Spleen (tissue), 11 donors: ENCODE measurements around the gene ABHD2. TPM values are rescaled to one million over a fixed set of nuclear protein-coding genes. Genes with fewer than 3 reads are reported as not detected.

Source experiments
- DNase-seq: peaks from one replicate; pipeline ENCODE4 v3.0.0-alpha.2; 2020
- H3K27ac ChIP-seq, 8 donors: fragments of 200-600 bp; sonication (generic) in 7 of 8; 1 replicate in 4 of 8; 2 replicates in 4 of 8; pipeline versions ENCODE4 v1.5.0 to v1.8.0; 2016 to 2021; ENCODE audit warnings: inconsistent platforms in 4 of 8, mild to moderate bottlenecking in 4 of 8, moderate library complexity in 1 of 8
- H3K27me3 ChIP-seq, 7 donors: fragments of 200-600 bp; sonication (generic) in 6 of 7; replicated peaks in 1 of 7; 1 replicate in 4 of 7; 2 replicates in 3 of 7; pipeline versions ENCODE4 v1.5.0 to v1.8.0; 2016 to 2021; ENCODE audit warnings: inconsistent platforms in 3 of 7, mild to moderate bottlenecking in 1 of 7
- H3K36me3 ChIP-seq, 6 donors: fragments of 200-600 bp; sonication (generic) in 5 of 6; 1 replicate in 4 of 6; 2 replicates in 2 of 6; pipeline versions ENCODE4 v1.5.0 to v1.8.0; 2016 to 2021; ENCODE audit warnings: inconsistent platforms in 2 of 6
- H3K4me1 ChIP-seq, 6 donors: fragments of 200-600 bp; sonication (generic) in 5 of 6; 1 replicate in 3 of 6; 2 replicates in 3 of 6; pipeline versions ENCODE4 v1.5.0 to v1.8.0; 2016 to 2021; ENCODE audit warnings: inconsistent platforms in 3 of 6
- H3K4me3 ChIP-seq, 8 donors: fragments of 200-600 bp; sonication (generic) in 7 of 8; 1 replicate in 4 of 8; 2 replicates in 4 of 8; pipeline versions ENCODE4 v1.5.0 to v1.8.0; 2016 to 2021; ENCODE audit warnings: inconsistent platforms in 4 of 8, mild to moderate bottlenecking in 4 of 8, moderate library complexity in 2 of 8
- H3K9me3 ChIP-seq, 8 donors: fragments of 200-600 bp; sonication (generic) in 7 of 8; 1 replicate in 4 of 8; 2 replicates in 4 of 8; pipeline versions ENCODE4 v1.5.0 to v1.8.0; 2016 to 2021; ENCODE audit warnings: inconsistent platforms in 4 of 8
- POLR2A ChIP-seq, 3 donors: fragments of 450-650 bp; IDR thresholded peaks; one replicate each; pipeline ENCODE4 v1.5.1; 2017; ENCODE audit warnings: antibody characterized with exemption in 3 of 3, mild to moderate bottlenecking in 1 of 3
- POLR2AphosphoS5 ChIP-seq, 3 donors: sonication (generic); formaldehyde crosslinking; IDR thresholded peaks; one replicate each; pipeline ENCODE4 v1.5.1; 2017; ENCODE audit warnings: antibody characterized with exemption in 3 of 3
- WGBS, 5 donors: extraction: QIAGEN DNeasy Blood & Tissue Kit in 3 of 5; methylation state at CpG; one replicate each; pipeline versions ENCODE4 v1.1.5 to v1.1.7; 2013 to 2018; 5-methylcytosine and 5-hydroxymethylcytosine counted together
- intact Hi-C: fragments of 100-400 bp; cut with DNase I; formaldehyde crosslinking; loops from one replicate; pipeline ENCODE4 v1.15.0; 2023; ENCODE audit warnings: low total_unique reads
- polyA plus RNA-seq, 3 donors: library from polyadenylated mRNA; stranded (reverse); fragments of 200-250 nt; gene quantifications; one replicate each; pipeline ENCODE4 v1.2.1, GENCODE V29; 2013
- total RNA-seq, 7 donors: library from RNA; depleted of rRNA in 3 of 7; stranded (reverse); fragments of >200 nt in 3 of 7; fragmentation: NEBNext Ultra II Directional in 4 of 7; extraction: Animal tissue kit (Norgen Biotek cat#: 25700) in 4 of 7; gene quantifications; one replicate each; pipeline versions ENCODE4 v1.1.0 to v1.2.1, GENCODE V29; 2016 to 2021
- TF ChIP-seq, protein P1 (sequence below), 11 experiments: fragments of 200-600 bp in 7 of 11; fragments of 450-650 bp in 4 of 11; sonication (generic) in 4 of 11; IDR thresholded peaks in 8 of 11; conservative IDR thresholded peaks in 3 of 11; 1 replicate in 7 of 11; 2 replicates in 4 of 11; pipeline versions ENCODE4 v1.4.0 to v1.8.0; 2016 to 2021; ENCODE audit warnings: antibody characterized with exemption in 11 of 11, inconsistent platforms in 4 of 11, mild to moderate bottlenecking in 1 of 11
- donor health status: healthy with polysubstance abuse.
- donor health status: DM: no; HTN: no; CAD: no; lungs with moderate emphysema.
- donor health status: DM: no; HTN: no; CAD: no.
- donor health status: Bipolar disorder and iron deficiency.
- donor health status: healthy.
- donor health status: DM: no; HTN: no; CAD: no.
- donor health status: DM: yes; HTN: yes; CAD: no.

ABHD2 gene
- total and polyA plus RNA-seq, 10 donors = 2.1 to 158 (median 106) TPM

- no peak overlapping the region for H3K27ac ChIP-seq
- H3K4me1 ChIP-seq = peaks cover 0 to 34% (median 14%) of the 10 kb centered on the region in 6 donors
- H3K4me3 ChIP-seq = no peak overlapping the region
- no peaks in the 10 kb centered on the region for H3K27me3 ChIP-seq
- H3K36me3 ChIP-seq = no peaks in the 10 kb centered on the region
- no peaks in the 10 kb centered on the region for H3K9me3 ChIP-seq
- no peak for DNase-seq
- intact Hi-C loops = no loop called here
- no peak for TF ChIP-seq POLR2AphosphoS5 (IDR thresholded peaks at IDR 0.05)
- no peak for TF ChIP-seq POLR2A (IDR thresholded peaks at IDR 0.05)
- TF ChIP-seq, protein P1, sequence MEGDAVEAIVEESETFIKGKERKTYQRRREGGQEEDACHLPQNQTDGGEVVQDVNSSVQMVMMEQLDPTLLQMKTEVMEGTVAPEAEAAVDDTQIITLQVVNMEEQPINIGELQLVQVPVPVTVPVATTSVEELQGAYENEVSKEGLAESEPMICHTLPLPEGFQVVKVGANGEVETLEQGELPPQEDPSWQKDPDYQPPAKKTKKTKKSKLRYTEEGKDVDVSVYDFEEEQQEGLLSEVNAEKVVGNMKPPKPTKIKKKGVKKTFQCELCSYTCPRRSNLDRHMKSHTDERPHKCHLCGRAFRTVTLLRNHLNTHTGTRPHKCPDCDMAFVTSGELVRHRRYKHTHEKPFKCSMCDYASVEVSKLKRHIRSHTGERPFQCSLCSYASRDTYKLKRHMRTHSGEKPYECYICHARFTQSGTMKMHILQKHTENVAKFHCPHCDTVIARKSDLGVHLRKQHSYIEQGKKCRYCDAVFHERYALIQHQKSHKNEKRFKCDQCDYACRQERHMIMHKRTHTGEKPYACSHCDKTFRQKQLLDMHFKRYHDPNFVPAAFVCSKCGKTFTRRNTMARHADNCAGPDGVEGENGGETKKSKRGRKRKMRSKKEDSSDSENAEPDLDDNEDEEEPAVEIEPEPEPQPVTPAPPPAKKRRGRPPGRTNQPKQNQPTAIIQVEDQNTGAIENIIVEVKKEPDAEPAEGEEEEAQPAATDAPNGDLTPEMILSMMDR (IDR thresholded peaks at IDR 0.05 in 8 of 11, conservative IDR thresholded peaks at IDR 0.05 in 3 of 11) = no peak
- WGBS, 5 donors = 22 to 43% (median 33%) methylated on average over 4 of the region's 4 CpGs
Measured at GRCh38 chr15:89074402-89075012, 13.7 kb upstream of the ABHD2 start.

GRCh38 chr15:89075101-89075640 is 13.1 kb upstream of the ABHD2 start:
- WGBS, 5 donors = 83 to 92% (median 90%) methylated on average over 4 of the region's 4 CpGs
- H3K9me3 ChIP-seq = no peaks in the 10 kb centered on the region
- no peak for DNase-seq
- intact Hi-C loops = no loop called here
- no peaks in the 10 kb centered on the region for H3K27me3 ChIP-seq
- H3K4me3 ChIP-seq = no peak overlapping the region
- no peaks in the 10 kb centered on the region for H3K36me3 ChIP-seq
- peaks cover 0 to 27% (median 14%) of the 10 kb centered on the region in 6 donors for H3K4me1 ChIP-seq
- TF ChIP-seq, protein P1 (IDR thresholded peaks at IDR 0.05 in 8 of 11, conservative IDR thresholded peaks at IDR 0.05 in 3 of 11) = no peak
- no peak for TF ChIP-seq POLR2AphosphoS5 (IDR thresholded peaks at IDR 0.05)
- no peak overlapping the region for H3K27ac ChIP-seq

DNA sequence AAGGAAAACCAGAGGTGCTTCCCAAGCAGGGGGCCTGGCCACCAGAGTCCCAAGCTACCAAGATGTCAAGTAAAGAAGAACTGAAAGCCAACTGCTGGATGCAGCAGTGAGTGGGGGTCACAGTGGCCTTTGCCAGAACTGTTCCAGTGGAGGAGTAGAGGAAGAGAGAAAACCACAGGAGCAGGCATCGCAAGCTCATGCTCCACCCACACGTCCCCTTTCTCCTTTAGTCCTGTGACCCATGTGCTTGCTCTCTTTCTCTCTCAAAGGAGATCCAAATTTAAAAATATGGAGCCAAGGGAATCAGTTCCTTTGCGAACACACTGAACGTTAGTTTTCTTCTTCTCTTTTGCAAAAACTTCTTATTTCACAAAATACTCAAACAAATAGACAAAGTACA is 12.4 kb upstream of the ABHD2 start:
- DNase-seq = no peak
- Histone ChIP-seq H3K4me3 (no peak overlapping the region), H3K4me1 (peaks cover 0 to 21% (median 10%) of the 10 kb centered on the region in 6 donors), H3K9me3 (no peaks in the 10 kb centered on the region), H3K27ac (no peak overlapping the region), H3K36me3 (no peaks in the 10 kb centered on the region), H3K27me3 (no peaks in the 10 kb centered on the region)
- TF ChIP-seq POLR2A (IDR thresholded peaks at IDR 0.05) (no peak), POLR2AphosphoS5 (IDR thresholded peaks at IDR 0.05) (no peak)
- TF ChIP-seq, protein P1 (IDR thresholded peaks at IDR 0.05 in 8 of 11, conservative IDR thresholded peaks at IDR 0.05 in 3 of 11) = no peak
- 34 to 59% (median 55%) methylated on average over 4 of the region's 4 CpGs for WGBS, 5 donors
- intact Hi-C loops = no loop called here

GRCh38 chr15:89077750-89078149 is 10.5 kb upstream of the ABHD2 start:
- no peaks in the 10 kb centered on the region for H3K36me3 ChIP-seq
- intact Hi-C loops = no loop called here
- no peak overlapping the region for H3K4me3 ChIP-seq
- no peaks in the 10 kb centered on the region for H3K27me3 ChIP-seq
- peaks cover 0 to 4% (median under 1%) of the 10 kb centered on the region in 6 donors for H3K4me1 ChIP-seq
- DNase-seq = no peak
- TF ChIP-seq POLR2AphosphoS5 (IDR thresholded peaks at IDR 0.05) (no peak), POLR2A (IDR thresholded peaks at IDR 0.05) (no peak)
- TF ChIP-seq, protein P1 (IDR thresholded peaks at IDR 0.05 in 8 of 11, conservative IDR thresholded peaks at IDR 0.05 in 3 of 11) = no peak
- H3K27ac ChIP-seq = no peak overlapping the region
- 44 to 83% (median 65%) methylated on average over 1 of the region's 1 CpG for WGBS, 5 donors
- H3K9me3 ChIP-seq = no peaks in the 10 kb centered on the region
